GM23248 (cell line): Measurements from ENCODE around the gene LRRC74A. TPM values are rescaled to one million over a fixed set of nuclear protein-coding genes. Genes with fewer than 3 reads are reported as not detected.

Source experiments
- DNase-seq: peaks from one replicate; pipeline ENCODE4 v3.0.0-alpha.2; 2015
- H2AFZ ChIP-seq: fragments of 200-600 bp; sonication (generic); 2 replicates; pipeline ENCODE4 v1.6.1; 2016; ENCODE audit warnings: antibody characterized with exemption
- H3F3A ChIP-seq: fragments of 200-600 bp; sonication (generic); 2 replicates; pipeline ENCODE4 v1.6.1; 2016; ENCODE audit warnings: mild to moderate bottlenecking, antibody characterized with exemption, mixed run types; ENCODE audit not compliant: insufficient read depth
- H3K27ac ChIP-seq: fragments of 200-600 bp; sonication (generic); 2 replicates; pipeline ENCODE4 v1.5.1; 2016; ENCODE audit warnings: mild to moderate bottlenecking
- H3K27me3 ChIP-seq: fragments of 200-600 bp; sonication (generic); replicated peaks from 2 replicates; pipeline ENCODE4 v1.6.1; 2016; ENCODE audit warnings: mild to moderate bottlenecking; ENCODE audit not compliant: insufficient read depth
- H3K36me3 ChIP-seq: fragments of 200-600 bp; sonication (generic); 2 replicates; pipeline ENCODE4 v1.6.1; 2016; ENCODE audit warnings: low read depth, mild to moderate bottlenecking
- H3K4me1 ChIP-seq: fragments of 200-600 bp; sonication (generic); 2 replicates; pipeline ENCODE4 v1.6.1; 2016; ENCODE audit warnings: mild to moderate bottlenecking; ENCODE audit not compliant: insufficient read depth
- H3K4me2 ChIP-seq: fragments of 200-600 bp; sonication (generic); one replicate; pipeline ENCODE4 v1.6.1; 2016; ENCODE audit warnings: mild to moderate bottlenecking; ENCODE audit not compliant: unreplicated experiment
- H3K4me3 ChIP-seq: fragments of 200-600 bp; sonication (generic); 2 replicates; pipeline ENCODE4 v1.5.1; 2016; ENCODE audit warnings: mild to moderate bottlenecking
- H3K79me2 ChIP-seq: fragments of 200-600 bp; sonication (generic); 2 replicates; pipeline ENCODE4 v1.6.1; 2016; ENCODE audit warnings: mild to moderate bottlenecking; ENCODE audit not compliant: insufficient read depth
- H3K9ac ChIP-seq: fragments of 200-600 bp; sonication (generic); 2 replicates; pipeline ENCODE4 v1.6.1; 2016; ENCODE audit warnings: mild to moderate bottlenecking
- H3K9me2 ChIP-seq: fragments of 200-600 bp; sonication (generic); 2 replicates; pipeline ENCODE4 v1.6.1; 2016; ENCODE audit warnings: mixed run types, mild to moderate bottlenecking, moderate library complexity; ENCODE audit not compliant: insufficient read depth
- H3K9me3 ChIP-seq: fragments of 200-600 bp; sonication (generic); one replicate; pipeline ENCODE4 v1.6.1; 2017; ENCODE audit warnings: low read depth
- H4K20me1 ChIP-seq: fragments of 200-600 bp; sonication (generic); 2 replicates; pipeline ENCODE4 v1.6.0; 2016; ENCODE audit not compliant: insufficient read depth
- EZH2 ChIP-seq: fragments of 200-600 bp; sonication (generic); IDR thresholded peaks from 2 replicates; pipeline ENCODE4 v1.6.1; 2018; ENCODE audit warnings: antibody characterized with exemption, mild to moderate bottlenecking; ENCODE audit not compliant: insufficient read depth, poor library complexity, severe bottlenecking
- EZH2phosphoT487 ChIP-seq: fragments of 200-600 bp; sonication (generic); IDR thresholded peaks from 2 replicates; pipeline ENCODE4 v1.6.1; 2018; ENCODE audit warnings: antibody characterized with exemption, moderate library complexity, mild to moderate bottlenecking, low read depth; ENCODE audit not compliant: insufficient read depth
- WGBS, 2 experiments: methylation state at CpG; one replicate each; pipeline ENCODE4 v1.1.6; 2015 to 2017; ENCODE audit warnings: low lambda C conversion rate in 2 of 2, low coverage in 1 of 2; ENCODE audit errors: missing lambda C conversion rate in 2 of 2; 5-methylcytosine and 5-hydroxymethylcytosine counted together
- in situ Hi-C: fragments of 300-500 bp; cut with MboI; formaldehyde crosslinking; loops from 2 replicates; pipeline ENCODE4 v1.15.0; 2020
- polyA plus RNA-seq: library from polyadenylated mRNA; unstranded; fragments of >200 nt; fragmentation: Nextera tagmentation; extraction: Ambion mirVana; gene quantifications from 2 replicates; pipeline ENCODE4 v1.2.1, GENCODE V29; 2016
- total RNA-seq: library from RNA; depleted of rRNA; stranded (reverse); fragments of >200 nt; shearing (Covaris generic); gene quantifications from 2 replicates; pipeline ENCODE4 v1.2.3, GENCODE V29; 2014

LRRC74A gene
- total and polyA plus RNA-seq, 2 experiments from 2014 or later = not detected

DNA sequence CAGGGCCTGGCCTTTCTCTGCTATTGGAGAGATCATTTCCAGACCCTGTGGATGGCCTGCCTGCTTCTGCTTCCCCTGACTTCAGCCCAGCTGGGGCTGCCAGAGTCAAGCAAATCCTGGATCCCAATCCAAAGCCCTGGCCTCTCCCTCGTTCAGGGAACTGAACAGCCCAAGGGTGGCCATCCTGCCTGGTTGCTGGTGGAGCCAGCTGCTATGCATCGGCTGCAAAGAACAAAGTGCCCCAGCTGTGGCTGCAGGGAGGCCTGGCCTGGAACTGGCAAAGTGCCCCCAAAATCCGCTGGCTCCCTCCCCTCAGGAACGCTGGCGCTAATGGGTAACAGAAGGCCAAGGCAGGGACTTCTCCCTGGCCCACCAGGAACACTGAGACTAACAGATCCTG lies 56.4 kb downstream of the LRRC74A start:
- Histone ChIP-seq H3K9ac (no peak overlapping the region), H3K79me2 (no peaks in the 10 kb centered on the region), H3K4me1 (peaks cover 7% of the 10 kb centered on the region; the same call in 1 of the 2 replicates), H3K9me3 (no peaks in the 10 kb centered on the region), H3K27ac (no peak overlapping the region), H3K36me3 (no peaks in the 10 kb centered on the region), H3F3A (0 out of 2 replicates have a peak, but pooled peaks cover 3% of the 10 kb centered on the region), H3K4me3 (no peak overlapping the region), H3K4me2 (no peak overlapping the region), H3K27me3 (no peaks in the 10 kb centered on the region), H2AFZ (no peak overlapping the region), H3K9me2 (no peaks in the 10 kb centered on the region), H4K20me1 (no peaks in the 10 kb centered on the region)
- 22 to 24% methylated on average over 5 of the region's 5 CpGs for WGBS, 2 experiments
- TF ChIP-seq EZH2 = no peak
- no peak for TF ChIP-seq EZH2phosphoT487
- in situ Hi-C loops = loop anchor here (10.0 kb wide), 1 partner anchor 182 kb away; no protein-coding TSS in a partner anchor
- DNase-seq = no peak

DNA sequence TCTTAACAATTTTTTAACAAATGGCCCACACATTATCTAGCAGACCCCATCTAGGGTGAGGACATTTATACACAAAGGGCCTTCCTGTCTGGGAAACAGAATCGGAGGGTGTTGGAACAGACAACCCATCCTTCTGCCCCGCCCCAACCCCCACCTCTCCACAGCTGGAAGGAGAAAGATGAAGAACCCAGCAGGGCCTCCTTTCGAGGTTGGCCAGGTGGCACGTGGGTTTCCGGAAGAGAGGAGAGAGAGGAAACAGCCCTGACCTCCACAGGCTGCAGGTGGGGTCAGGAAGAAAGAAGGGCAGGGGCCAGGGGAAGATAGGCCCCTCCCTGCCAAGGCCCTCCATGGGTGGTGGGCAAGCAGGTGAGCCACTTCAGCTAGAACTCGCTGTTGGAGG lies 57.2 kb downstream of the LRRC74A start:
- Histone ChIP-seq H4K20me1 (no peaks in the 10 kb centered on the region), H3K4me1 (peaks cover 7% of the 10 kb centered on the region; the same call in 1 of the 2 replicates), H3F3A (0 out of 2 replicates have a peak, but pooled peaks cover 3% of the 10 kb centered on the region), H3K36me3 (no peaks in the 10 kb centered on the region), H2AFZ (no peak overlapping the region), H3K27me3 (no peaks in the 10 kb centered on the region), H3K4me2 (no peak overlapping the region), H3K9me2 (no peaks in the 10 kb centered on the region), H3K9ac (no peak overlapping the region), H3K79me2 (no peaks in the 10 kb centered on the region), H3K27ac (no peak overlapping the region), H3K4me3 (no peak overlapping the region), H3K9me3 (no peaks in the 10 kb centered on the region)
- in situ Hi-C loops = loop anchor here (10.0 kb wide), 1 partner anchor 181 kb away; no protein-coding TSS in a partner anchor
- whole genome bisulfite sequencing, 2 experiments = 92% methylated on average over 5 to 6 of the region's 6 CpGs
- no peak for DNase-seq
- TF ChIP-seq EZH2phosphoT487 (no peak), EZH2 (no peak)

GRCh38 chr14:76884394-76884793 lies 58.2 kb downstream of the LRRC74A start:
- TF ChIP-seq EZH2phosphoT487 = no peak
- TF ChIP-seq EZH2 = no peak
- no peak overlapping the region for H3K27ac ChIP-seq
- H3K9ac ChIP-seq = no peak overlapping the region
- no peak overlapping the region for H3K4me2 ChIP-seq
- no peaks in the 10 kb centered on the region for H3K79me2 ChIP-seq
- no peak overlapping the region for H2AFZ ChIP-seq
- DNase-seq = no peak
- no peaks in the 10 kb centered on the region for H3K27me3 ChIP-seq
- no peaks in the 10 kb centered on the region for H4K20me1 ChIP-seq
- 69 to 77% methylated on average over 6 of the region's 6 CpGs for WGBS, 2 experiments
- 0 out of 2 replicates have a peak, but pooled peaks cover 3% of the 10 kb centered on the region for H3F3A ChIP-seq
- H3K36me3 ChIP-seq = no peaks in the 10 kb centered on the region
- in situ Hi-C loops = loop anchor here (10.0 kb wide), 1 partner anchor 180 kb away; no protein-coding TSS in a partner anchor
- no peaks in the 10 kb centered on the region for H3K9me3 ChIP-seq
- peaks cover 7% of the 10 kb centered on the region; the same call in 1 of the 2 replicates for H3K4me1 ChIP-seq
- no peaks in the 10 kb centered on the region for H3K9me2 ChIP-seq
- no peak overlapping the region for H3K4me3 ChIP-seq

- Histone ChIP-seq H3K27ac (no peak overlapping the region), H4K20me1 (no peaks in the 10 kb centered on the region), H2AFZ (no peak overlapping the region), H3K9ac (no peak overlapping the region), H3F3A (0 out of 2 replicates have a peak, but pooled peaks cover 3% of the 10 kb centered on the region), H3K4me1 (peaks cover 7% of the 10 kb centered on the region; the same call in 1 of the 2 replicates), H3K79me2 (no peaks in the 10 kb centered on the region), H3K36me3 (no peaks in the 10 kb centered on the region), H3K9me3 (no peaks in the 10 kb centered on the region), H3K27me3 (no peaks in the 10 kb centered on the region), H3K4me3 (no peak overlapping the region), H3K9me2 (no peaks in the 10 kb centered on the region), H3K4me2 (no peak overlapping the region)
- no peak for TF ChIP-seq EZH2
- 58 to 59% methylated on average over 14 of the region's 14 CpGs for WGBS, 2 experiments
- no peak for DNase-seq
- in situ Hi-C loops = loop anchor here (10.0 kb wide), 1 partner anchor 180 kb away; no protein-coding TSS in a partner anchor
These were observed 58.7 kb downstream of the LRRC74A start for GRCh38 chr14:76884853-76885276.
